HL-60 (cell line): ENCODE results near the gene FCMR.

Experiments
- DNase-seq, 2 experiments: peaks; one replicate each; pipeline ENCODE4 v3.0.0-alpha.2; 2010 to 2020; ENCODE audit warnings: low read depth in 1 of 2, low spot score in 1 of 2
- H3K27ac ChIP-seq: fragments of 250-450 bp; sonication (Bioruptor Pico); replicated peaks from 2 replicates; pipeline ENCODE4 v1.5.1; 2020; ENCODE audit warnings: mild to moderate bottlenecking, moderate library complexity
- H3K27me3 ChIP-seq: fragments of 250-450 bp; sonication (Bioruptor Pico); 2 replicates; pipeline ENCODE4 v1.5.1; 2021; ENCODE audit warnings: mild to moderate bottlenecking, moderate library complexity; ENCODE audit not compliant: insufficient read depth, poor library complexity, severe bottlenecking
- H3K4me3 ChIP-seq: replicated peaks from 2 replicates; pipeline ENCODE4 v1.5.1; 2011; ENCODE audit warnings: mild to moderate bottlenecking, control low read depth, low read length; ENCODE audit not compliant: insufficient read depth
- CTCF ChIP-seq: IDR thresholded peaks from one replicate; pipeline ENCODE4 v1.5.1; 2011; ENCODE audit warnings: low read length, control low read depth, inconsistent platforms; ENCODE audit not compliant: insufficient read depth
- GABPA ChIP-seq: IDR thresholded peaks from 2 replicates; pipeline ENCODE4 v1.6.1; 2012; ENCODE audit warnings: low read depth
- POLR2AphosphoS5 ChIP-seq: IDR thresholded peaks from 2 replicates; pipeline ENCODE4 v1.6.1; 2012; ENCODE audit warnings: low read depth
- REST ChIP-seq: IDR thresholded peaks from 2 replicates; pipeline ENCODE4 v1.6.1; 2012; ENCODE audit warnings: low read depth; ENCODE audit not compliant: insufficient replicate concordance
- SPI1 ChIP-seq: IDR thresholded peaks from 2 replicates; pipeline ENCODE4 v1.6.1; 2012; ENCODE audit warnings: low read depth, mild to moderate bottlenecking, borderline replicate concordance

The FCMR gene

DNA sequence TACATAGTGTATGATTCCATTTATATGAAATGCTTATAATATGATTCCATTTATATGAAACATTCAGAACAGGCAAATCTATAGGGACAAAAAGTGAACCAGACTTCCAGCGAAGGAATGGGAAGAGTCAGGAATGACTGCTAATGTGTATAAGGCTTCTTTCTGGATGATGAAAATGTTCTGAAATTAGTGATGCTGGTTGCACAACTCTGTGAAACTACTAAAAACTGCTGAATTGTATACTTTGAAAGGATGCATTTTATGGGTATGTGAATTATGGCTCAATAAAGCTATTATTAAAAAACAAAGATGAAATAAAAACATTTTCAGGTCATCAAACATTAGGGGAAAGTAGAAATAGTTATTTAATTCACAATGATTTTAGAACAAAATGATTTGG is 38.6 kb downstream of the FCMR start:
- TF ChIP-seq GABPA = no peak
- TF ChIP-seq CTCF = no peak
- TF ChIP-seq REST = no peak
- TF ChIP-seq SPI1 = no peak
- no peak for TF ChIP-seq POLR2AphosphoS5
- DNase-seq = no peak
- Histone ChIP-seq H3K4me3 (no peak overlapping the region), H3K27me3 (peaks cover 9% of the 10 kb centered on the region), H3K27ac (no peak overlapping the region)

DNA sequence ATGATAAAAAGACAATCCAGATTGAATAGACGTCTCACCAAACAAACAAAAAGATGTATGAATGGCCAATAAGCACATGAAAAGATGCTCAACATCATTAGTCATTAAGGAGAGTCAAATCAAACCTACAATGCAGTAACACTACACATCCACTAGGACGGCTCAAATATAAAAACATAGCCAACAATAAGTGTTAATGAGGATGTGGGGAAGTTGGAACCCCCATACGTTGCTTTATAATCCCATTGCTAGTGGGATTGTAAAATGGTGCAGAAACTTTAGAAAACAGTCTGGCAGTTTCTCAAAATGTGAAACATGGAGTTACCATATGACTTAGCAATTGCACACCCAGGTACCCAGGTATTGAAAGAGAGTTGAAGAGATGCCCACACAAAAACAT is 39.2 kb downstream of the FCMR start:
- DNase-seq = no peak

GRCh38 chr1:206880314-206880713 is 41.4 kb downstream of the FCMR start:
- H3K4me3 ChIP-seq = no peak overlapping the region
- no peak for DNase-seq
- H3K27me3 ChIP-seq = peaks cover 2% of the 10 kb centered on the region
- TF ChIP-seq SPI1 = no peak
- no peak for TF ChIP-seq POLR2AphosphoS5
- no peak for TF ChIP-seq GABPA
- no peak for TF ChIP-seq CTCF
- no peak for TF ChIP-seq REST
- no peak overlapping the region for H3K27ac ChIP-seq

More for the DNA sequence above, 39.2 kb downstream of the FCMR start:
- no peak overlapping the region for H3K4me3 ChIP-seq
- no peak for TF ChIP-seq SPI1
- TF ChIP-seq REST = no peak
- TF ChIP-seq POLR2AphosphoS5 = no peak
- no peak for TF ChIP-seq GABPA
- TF ChIP-seq CTCF = no peak
- no peak overlapping the region for H3K27ac ChIP-seq
- H3K27me3 ChIP-seq = peaks cover 5% of the 10 kb centered on the region
